Retinal pigment epithelial cell (primary cell): ENCODE results near the gene COPB2.
A peak's percentile ranks its signal among the peaks of the same experiment; 100 is the strongest.

Experiments
- DNase-seq: peaks from one replicate; pipeline ENCODE4 v3.0.0-alpha.2; 2010; ENCODE audit warnings: low read depth
- H3K4me3 ChIP-seq: 2 replicates; pipeline ENCODE4 v1.5.1; 2011; ENCODE audit warnings: mild to moderate bottlenecking, low read length, control low read depth, moderate library complexity
- TF ChIP-seq, protein P1 (sequence below): conservative IDR thresholded peaks from 2 replicates; pipeline ENCODE4 v1.5.1; 2011; ENCODE audit warnings: low read depth, low read length, control low read depth, inconsistent platforms

Gene COPB2

DNA sequence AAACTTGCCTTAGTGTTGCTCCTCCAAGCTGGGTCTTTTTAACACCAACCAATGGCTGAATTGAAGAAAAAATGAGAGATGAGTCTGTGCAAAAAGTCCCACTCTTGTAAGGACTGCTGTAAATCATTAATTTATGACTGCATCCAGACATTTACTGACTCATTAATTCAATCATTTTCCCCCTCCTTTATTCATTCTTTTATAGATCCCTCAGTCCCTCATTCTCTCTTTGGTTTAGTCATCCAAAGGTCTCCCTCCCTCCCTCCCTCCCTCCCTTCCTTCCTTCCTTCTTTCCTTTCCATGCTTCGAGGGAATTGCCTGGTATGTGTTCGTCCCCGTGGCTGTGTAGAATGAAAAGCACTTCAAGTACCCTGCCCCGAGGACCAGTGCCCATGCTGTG lies 80.9 kb downstream of the COPB2 start:
- DNase-seq = no peak
- H3K4me3 ChIP-seq = no peak overlapping the region
- TF ChIP-seq, protein P1, sequence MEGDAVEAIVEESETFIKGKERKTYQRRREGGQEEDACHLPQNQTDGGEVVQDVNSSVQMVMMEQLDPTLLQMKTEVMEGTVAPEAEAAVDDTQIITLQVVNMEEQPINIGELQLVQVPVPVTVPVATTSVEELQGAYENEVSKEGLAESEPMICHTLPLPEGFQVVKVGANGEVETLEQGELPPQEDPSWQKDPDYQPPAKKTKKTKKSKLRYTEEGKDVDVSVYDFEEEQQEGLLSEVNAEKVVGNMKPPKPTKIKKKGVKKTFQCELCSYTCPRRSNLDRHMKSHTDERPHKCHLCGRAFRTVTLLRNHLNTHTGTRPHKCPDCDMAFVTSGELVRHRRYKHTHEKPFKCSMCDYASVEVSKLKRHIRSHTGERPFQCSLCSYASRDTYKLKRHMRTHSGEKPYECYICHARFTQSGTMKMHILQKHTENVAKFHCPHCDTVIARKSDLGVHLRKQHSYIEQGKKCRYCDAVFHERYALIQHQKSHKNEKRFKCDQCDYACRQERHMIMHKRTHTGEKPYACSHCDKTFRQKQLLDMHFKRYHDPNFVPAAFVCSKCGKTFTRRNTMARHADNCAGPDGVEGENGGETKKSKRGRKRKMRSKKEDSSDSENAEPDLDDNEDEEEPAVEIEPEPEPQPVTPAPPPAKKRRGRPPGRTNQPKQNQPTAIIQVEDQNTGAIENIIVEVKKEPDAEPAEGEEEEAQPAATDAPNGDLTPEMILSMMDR = no peak

DNA sequence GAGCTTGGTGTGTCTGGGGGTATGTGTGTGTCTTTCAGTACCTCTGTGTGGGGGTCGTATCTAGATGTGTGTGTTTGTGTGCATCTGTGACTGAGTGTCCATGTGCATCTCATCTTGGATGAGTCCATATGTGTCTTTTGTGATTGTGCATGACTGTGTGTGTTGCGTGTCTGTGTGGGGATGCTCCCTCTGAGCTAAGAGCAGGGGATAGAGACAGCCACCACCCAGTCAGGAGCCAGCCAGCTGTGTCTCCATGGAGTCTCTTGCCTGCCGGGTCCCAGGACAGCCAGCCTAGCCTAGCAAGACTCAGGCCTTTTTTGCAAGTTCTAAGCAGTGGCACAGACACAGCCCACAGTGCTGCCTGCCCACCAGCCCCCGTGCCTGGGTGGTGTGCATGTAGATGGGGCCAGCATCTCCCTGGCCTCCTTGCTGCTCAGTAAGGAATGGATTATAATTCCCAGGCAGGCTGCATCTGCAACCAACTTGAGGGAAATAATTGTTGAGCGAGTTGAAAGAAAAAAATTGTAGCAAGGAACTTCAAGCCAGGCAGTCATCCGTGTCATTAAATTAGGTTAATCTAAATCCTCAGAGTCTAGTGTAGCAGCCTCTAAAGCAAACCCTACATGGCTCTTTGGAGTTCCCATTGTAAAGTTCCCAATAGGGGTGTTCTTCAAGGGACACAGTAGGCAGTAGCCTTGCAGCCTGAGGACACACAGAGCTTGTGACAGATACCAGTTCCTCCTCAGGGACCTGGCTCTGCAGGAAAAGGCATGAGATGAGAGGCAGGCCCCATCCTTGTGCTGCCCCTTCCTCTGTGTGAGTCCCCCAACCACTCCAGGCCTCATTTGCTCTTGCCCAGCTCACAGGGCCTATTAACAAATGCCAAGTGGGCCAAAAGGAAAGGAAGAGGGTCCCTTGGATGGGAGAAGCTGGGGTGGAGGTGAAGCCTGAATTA lies 81.6 kb downstream of the COPB2 start:
- TF ChIP-seq, protein P1 = no peak
- H3K4me3 ChIP-seq = no peak overlapping the region
- peak; percentile 44 for DNase-seq
